OCI-LY3 (cell line): ENCODE measurements around the gene GIMD1.
"Not testable (repeated sequence)": the region's sequence is repeated elsewhere in the genome, so short reads cannot be mapped to it uniquely, and the experiment has no call there.

Source experiments
- H2AFZ ChIP-seq: fragments of 200-600, 300-600 bp; shearing (Covaris generic); 2 replicates; pipeline ENCODE4 v1.6.0; 2014; ENCODE audit warnings: antibody characterized with exemption, low read depth, low read length
- H3K27ac ChIP-seq: fragments of 200-600, 300-600 bp; sonication (generic); 2 replicates; pipeline ENCODE4 v1.5.1; 2014; ENCODE audit warnings: mild to moderate bottlenecking, low read length, moderate library complexity, mixed read lengths
- H3K27me3 ChIP-seq: fragments of 200-600, 300-600 bp; sonication (generic); 2 replicates; pipeline ENCODE4 v1.6.1; 2014; ENCODE audit warnings: low read depth, low read length, mixed read lengths
- H3K36me3 ChIP-seq: fragments of 200-600, 300-600 bp; sonication (generic); replicated peaks from 2 replicates; pipeline ENCODE3; 2014; ENCODE audit warnings: low read depth, low read length, mixed read lengths
- H3K4me1 ChIP-seq: fragments of 300-600, 200-600 bp; sonication (generic); 2 replicates; pipeline ENCODE4 v1.6.1; 2014; ENCODE audit warnings: low read length, mixed read lengths
- H3K4me2 ChIP-seq: fragments of 200-600, 300-600 bp; sonication (generic); 2 replicates; pipeline ENCODE4 v1.6.1; 2014; ENCODE audit warnings: low read length, mixed read lengths
- H3K4me3 ChIP-seq: fragments of 300-600, 200-600 bp; sonication (generic); 2 replicates; pipeline ENCODE4 v1.5.1; 2014; ENCODE audit warnings: antibody characterized with exemption, mild to moderate bottlenecking, low read length, moderate library complexity
- H3K79me2 ChIP-seq: fragments of 300-600, 200-600 bp; shearing (Covaris generic); 2 replicates; pipeline ENCODE4 v1.6.1; 2014; ENCODE audit warnings: mild to moderate bottlenecking, low read length, mixed read lengths
- H3K9ac ChIP-seq: fragments of 300-600, 200-600 bp; shearing (Covaris generic); 2 replicates; pipeline ENCODE4 v1.6.0; 2014; ENCODE audit warnings: mild to moderate bottlenecking, low read length, moderate library complexity
- H3K9me3 ChIP-seq: fragments of 200-600, 300-600 bp; shearing (Covaris generic); 2 replicates; pipeline ENCODE4 v1.6.1; 2014; ENCODE audit warnings: low read length, mixed read lengths; ENCODE audit not compliant: insufficient read depth
- H4K20me1 ChIP-seq: fragments of 200-600, 300-600 bp; sonication (generic); 2 replicates; pipeline ENCODE4 v1.6.1; 2016; ENCODE audit warnings: low read length, mixed read lengths; ENCODE audit not compliant: insufficient read depth
- EZH2phosphoT487 ChIP-seq: fragments of 200-600 bp; shearing (Covaris generic); IDR thresholded peaks from 2 replicates; pipeline ENCODE4 v1.6.1; 2018; ENCODE audit warnings: antibody characterized with exemption, mixed run types, low read depth
- TF ChIP-seq, protein P1 (sequence below): fragments of 200-600, 300-600 bp; sonication (generic); IDR thresholded peaks from 2 replicates; pipeline ENCODE4 v1.5.1; 2014; ENCODE audit warnings: antibody characterized with exemption, low read length, low read depth

GIMD1 gene

DNA sequence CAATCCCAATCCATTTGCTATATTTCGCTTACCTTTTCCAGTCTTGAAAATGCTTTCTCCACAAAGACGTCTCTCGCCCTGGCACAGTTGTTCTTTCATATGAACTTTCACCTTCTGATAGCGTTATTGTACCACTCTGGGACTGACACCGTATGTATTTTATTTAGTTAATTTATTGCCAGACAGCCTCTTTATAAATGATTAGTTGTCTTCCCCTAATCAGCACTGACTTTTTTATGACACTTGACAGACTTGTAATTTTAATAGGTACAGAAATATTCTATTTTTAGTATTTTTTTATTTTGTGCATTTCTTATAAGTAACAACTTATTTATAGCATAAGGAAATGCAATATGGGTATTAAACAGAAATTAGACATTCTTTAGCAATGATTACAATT is at the start of gene GIMD1:
GIMD1 (minus strand) TSS at position 101 of the 400 bp plus-strand sequence. CDS start 1,343 bp downstream, outside the sequence.
- Histone ChIP-seq H3K4me2 (peak within 1 kb of the TSS; percentile 55), H3K9me3 (no peaks in the 10 kb centered on the region), H3K36me3 (no peaks in the 10 kb centered on the region), H3K79me2 (no peaks in the 10 kb centered on the region), H3K4me1 (peaks cover 6% of the 10 kb centered on the region; the same call in 1 of the 2 replicates), H3K27me3 (0 out of 2 replicates have a peak, but pooled peaks cover 3% of the 10 kb centered on the region), H3K4me3 (peak within 1 kb of the TSS; percentile 26), H2AFZ (peak within 1 kb of the TSS; percentile 58; the same call in 1 of the 2 replicates), H3K9ac (no peak within 1 kb of the TSS), H4K20me1 (no peaks in the 10 kb centered on the region), H3K27ac (no peak within 1 kb of the TSS)
- TF ChIP-seq, protein P1, sequence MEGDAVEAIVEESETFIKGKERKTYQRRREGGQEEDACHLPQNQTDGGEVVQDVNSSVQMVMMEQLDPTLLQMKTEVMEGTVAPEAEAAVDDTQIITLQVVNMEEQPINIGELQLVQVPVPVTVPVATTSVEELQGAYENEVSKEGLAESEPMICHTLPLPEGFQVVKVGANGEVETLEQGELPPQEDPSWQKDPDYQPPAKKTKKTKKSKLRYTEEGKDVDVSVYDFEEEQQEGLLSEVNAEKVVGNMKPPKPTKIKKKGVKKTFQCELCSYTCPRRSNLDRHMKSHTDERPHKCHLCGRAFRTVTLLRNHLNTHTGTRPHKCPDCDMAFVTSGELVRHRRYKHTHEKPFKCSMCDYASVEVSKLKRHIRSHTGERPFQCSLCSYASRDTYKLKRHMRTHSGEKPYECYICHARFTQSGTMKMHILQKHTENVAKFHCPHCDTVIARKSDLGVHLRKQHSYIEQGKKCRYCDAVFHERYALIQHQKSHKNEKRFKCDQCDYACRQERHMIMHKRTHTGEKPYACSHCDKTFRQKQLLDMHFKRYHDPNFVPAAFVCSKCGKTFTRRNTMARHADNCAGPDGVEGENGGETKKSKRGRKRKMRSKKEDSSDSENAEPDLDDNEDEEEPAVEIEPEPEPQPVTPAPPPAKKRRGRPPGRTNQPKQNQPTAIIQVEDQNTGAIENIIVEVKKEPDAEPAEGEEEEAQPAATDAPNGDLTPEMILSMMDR, result no peak
- no peak for TF ChIP-seq EZH2phosphoT487

DNA sequence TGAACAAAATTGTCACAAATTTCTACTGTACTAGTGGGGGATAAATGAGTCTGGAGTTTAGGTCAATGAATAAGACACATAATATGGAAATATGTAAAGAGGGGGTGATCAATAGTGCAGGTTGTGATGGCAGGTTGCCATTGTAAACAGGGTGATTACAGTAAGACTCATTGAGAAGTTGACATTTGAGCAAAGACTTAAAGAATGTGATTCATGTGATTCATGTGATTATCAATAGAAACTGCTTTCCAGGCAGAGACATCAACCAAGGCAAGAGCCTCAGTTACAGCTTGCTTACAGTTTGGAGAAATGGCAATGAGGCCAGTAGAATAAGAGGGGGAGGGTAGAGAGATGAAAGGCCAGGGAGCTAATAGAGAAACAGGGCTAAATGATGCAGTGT is 45.8 kb upstream of the GIMD1 start:
- Histone ChIP-seq H3K79me2 (no peaks in the 10 kb centered on the region), H2AFZ (no peak overlapping the region), H3K9me3 (no peaks in the 10 kb centered on the region), H3K36me3 (no peaks in the 10 kb centered on the region), H3K4me3 (no peak overlapping the region), H3K4me2 (no peak overlapping the region), H3K27ac (no peak overlapping the region), H3K9ac (no peak overlapping the region), H3K4me1 (no peaks in the 10 kb centered on the region), H4K20me1 (no peaks in the 10 kb centered on the region), H3K27me3 (no peaks in the 10 kb centered on the region)
- no peak for TF ChIP-seq EZH2phosphoT487
- TF ChIP-seq, protein P1, result no peak

DNA sequence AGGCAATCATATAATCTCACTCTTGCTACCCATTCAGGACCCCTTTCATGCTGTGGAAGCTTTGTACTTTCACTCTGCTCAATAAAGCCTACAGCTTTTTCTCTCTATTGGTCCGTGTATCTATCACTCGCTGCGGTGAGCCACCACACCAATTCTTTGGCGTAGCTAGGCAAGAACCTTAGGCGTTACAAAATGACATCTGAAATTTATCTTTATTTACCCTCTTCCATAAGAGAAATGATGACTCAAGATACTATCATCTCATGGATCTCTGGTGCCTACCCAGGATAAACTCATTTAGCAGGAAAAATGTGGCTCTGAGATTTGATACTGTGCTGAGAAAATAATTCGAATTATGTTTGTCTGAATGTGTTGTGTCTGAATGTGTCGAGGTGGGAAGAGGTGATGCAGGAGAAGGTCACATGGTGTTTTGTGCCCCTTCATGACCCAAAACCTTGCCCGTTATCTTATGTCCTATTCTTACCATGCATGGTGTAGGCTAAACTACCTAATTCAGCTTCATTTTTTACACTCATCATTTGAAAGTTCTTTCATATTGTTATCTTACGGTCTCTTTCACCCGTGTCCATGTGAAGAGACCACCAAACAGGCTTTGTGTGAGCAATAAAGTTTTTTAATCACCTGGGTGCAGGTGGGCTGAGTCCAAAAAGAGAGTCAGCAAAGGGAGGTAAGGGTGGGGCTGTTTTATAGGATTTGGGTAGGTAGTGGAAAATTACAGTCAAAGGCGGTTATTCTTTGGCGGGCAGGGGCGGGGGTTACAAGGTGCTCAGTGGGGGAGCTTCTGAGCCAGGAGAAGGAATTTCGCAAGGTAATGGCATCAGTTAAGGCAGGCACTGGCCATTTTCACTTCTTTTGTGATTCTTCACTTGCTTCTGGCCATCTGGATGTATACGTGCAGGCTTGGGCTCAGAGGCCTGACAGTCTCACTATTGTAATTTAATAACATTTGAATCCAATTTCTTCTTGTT is 41.6 kb upstream of the GIMD1 start:
- Histone ChIP-seq H4K20me1 (no peaks in the 10 kb centered on the region), H3K4me3 (no peak overlapping the region), H3K9me3 (no peaks in the 10 kb centered on the region), H2AFZ (no peak overlapping the region), H3K4me2 (no peak overlapping the region), H3K79me2 (no peaks in the 10 kb centered on the region), H3K27me3 (no peaks in the 10 kb centered on the region), H3K4me1 (no peaks in the 10 kb centered on the region), H3K36me3 (no peaks in the 10 kb centered on the region), H3K27ac (no peak overlapping the region), H3K9ac (no peak overlapping the region)
- TF ChIP-seq, protein P1, result no peak
- no peak for TF ChIP-seq EZH2phosphoT487

DNA sequence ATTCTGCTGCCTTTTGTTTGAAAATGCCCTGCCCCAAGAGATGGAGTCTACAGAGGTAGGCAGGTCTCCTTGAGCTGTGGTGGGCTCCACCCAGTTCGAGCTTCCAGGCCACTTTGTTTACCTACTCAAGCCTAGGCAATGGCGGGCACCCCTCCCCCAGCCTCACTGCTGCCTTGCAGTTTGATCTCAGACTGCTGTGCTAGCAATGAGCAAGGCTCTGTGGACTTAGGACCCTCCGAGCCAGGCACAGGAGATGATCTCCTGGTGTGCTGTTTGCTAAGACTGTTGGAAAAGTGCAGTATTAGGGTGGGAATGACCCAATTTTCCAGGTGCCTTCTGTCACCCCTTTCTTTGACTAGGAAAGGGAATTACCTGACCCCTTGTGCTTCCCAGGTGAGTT is 39.4 kb upstream of the GIMD1 start:
- not testable (repeated sequence) for H3K36me3 ChIP-seq, H3K4me1 ChIP-seq, H3K4me3 ChIP-seq, H4K20me1 ChIP-seq, H3K27me3 ChIP-seq, H2AFZ ChIP-seq, H3K27ac ChIP-seq, H3K9ac ChIP-seq, H3K4me2 ChIP-seq, H3K9me3 ChIP-seq, H3K79me2 ChIP-seq
